Left colon (tissue), 2 donors: ENCODE measurements around the gene TUBB6. TPM values are rescaled to one million over a fixed set of nuclear protein-coding genes. Genes with fewer than 3 reads are reported as not detected.

ENCODE experiments used
- ATAC-seq: fragments of 200-7000 bp; cut with Tn5 transposase; one replicate; pipeline ENCODE4 v1.9.1; 2020; ENCODE audit warnings: mild to moderate bottlenecking, moderate library complexity
- DNase-seq, 2 donors: peaks; one replicate each; pipeline ENCODE4 v3.0.0-alpha.2; 2020
- intact Hi-C, 2 donors: fragments of 100-400 bp; cut with DNase I in 1 of 2; cut with micrococcal nuclease in 1 of 2; formaldehyde crosslinking; loops; one replicate each; pipeline versions ENCODE4 v1.11.2 to v1.14.0; 2022; cut with DNase I, micrococcal nuclease
- total RNA-seq, 2 donors: library from RNA; stranded (reverse); fragmentation: NEBNext Ultra II Directional; extraction: Animal tissue kit (Norgen Biotek cat#: 25700); gene quantifications; one replicate each; pipeline ENCODE4 v1.2.1, GENCODE V29; 2021
- donor health status: DM: no; HTN: no; CAD: no.
- donor health status: DM: yes; HTN: yes; CAD: no.

TUBB6 gene
- total RNA-seq, 2 donors from 2014 or later, result 8.3 to 29.8 TPM

GRCh38 chr18:12328179-12328823 lies 20.3 kb downstream of the TUBB6 start:
- DNase-seq (no peak), ATAC-seq (peak; percentile 19)
- intact Hi-C loops, result no loop called here

- intact Hi-C loops, result no loop called here
- ATAC-seq, result no peak
- DNase-seq, result no peak
These were observed 21.2 kb downstream of the TUBB6 start for GRCh38 chr18:12329125-12329698.

GRCh38 chr18:12330766-12331165 lies 22.7 kb downstream of the TUBB6 start:
- intact Hi-C loops, result no loop called here
- DNase-seq (no peak), ATAC-seq (no peak)

GRCh38 chr18:12333506-12334290 lies 25.7 kb downstream of the TUBB6 start:
- ATAC-seq, result peak; percentile 11
- intact Hi-C loops, result no loop called here
- DNase-seq, result no peak

GRCh38 chr18:12334366-12334808 lies 26.3 kb downstream of the TUBB6 start:
- no peak for DNase-seq
- intact Hi-C loops, result no loop called here
- peak; percentile 18 for ATAC-seq

- DNase-seq (no peak), ATAC-seq (no peak)
- intact Hi-C loops, result no loop called here
These were observed 26.8 kb downstream of the TUBB6 start for GRCh38 chr18:12334863-12335262.

GRCh38 chr18:12335503-12335902 lies 27.5 kb downstream of the TUBB6 start:
- intact Hi-C loops, result no loop called here
- DNase-seq (no peak), ATAC-seq (no peak)

- ATAC-seq (no peak), DNase-seq (no peak)
- intact Hi-C loops, result no loop called here
These were observed 28.2 kb downstream of the TUBB6 start for GRCh38 chr18:12336171-12336613.

GRCh38 chr18:12336887-12337286 lies 28.8 kb downstream of the TUBB6 start:
- peak; percentile 11 for ATAC-seq
- no peak for DNase-seq
- intact Hi-C loops, result no loop called here

GRCh38 chr18:12338382-12338781 lies 30.3 kb downstream of the TUBB6 start:
- intact Hi-C loops, result no loop called here
- DNase-seq, result no peak
- no peak for ATAC-seq

GRCh38 chr18:12340945-12341660 lies 33.1 kb downstream of the TUBB6 start:
- DNase-seq, result no peak
- no peak for ATAC-seq

GRCh38 chr18:12342661-12343060 lies 34.6 kb downstream of the TUBB6 start:
- intact Hi-C loops, result no loop called here
- ATAC-seq (no peak), DNase-seq (no peak)

More at GRCh38 chr18:12340945-12341660, 33.1 kb downstream of the TUBB6 start:
- intact Hi-C loops, result no loop called here

- ATAC-seq (peak; percentile 4), DNase-seq (no peak)
- intact Hi-C loops, result no loop called here
These were observed 37.6 kb downstream of the TUBB6 start for GRCh38 chr18:12345491-12346239.

GRCh38 chr18:12346240-12346565 lies 38.2 kb downstream of the TUBB6 start:
- intact Hi-C loops, result no loop called here
- ATAC-seq (no peak), DNase-seq (no peak)

- ATAC-seq (peak; percentile 13), DNase-seq (no peak)
- intact Hi-C loops, result no loop called here
These were observed 39.9 kb downstream of the TUBB6 start for GRCh38 chr18:12347895-12348294.

- ATAC-seq (no peak), DNase-seq (no peak)
- intact Hi-C loops, result no loop called here
These were observed 44.1 kb downstream of the TUBB6 start for GRCh38 chr18:12352188-12352587.

GRCh38 chr18:12359515-12359927 lies 51.5 kb downstream of the TUBB6 start:
- ATAC-seq, result no peak
- no peak for DNase-seq
- intact Hi-C loops, result no loop called here

- intact Hi-C loops, result no loop called here
- no peak for ATAC-seq
- DNase-seq, result no peak
These were observed 53.8 kb downstream of the TUBB6 start for GRCh38 chr18:12361770-12362378.
